Mucosa of gallbladder (tissue), 1 donor: Measurements from ENCODE around the gene FREM1. TPM values are rescaled to one million over a fixed set of nuclear protein-coding genes. Genes with fewer than 3 reads are reported as not detected.
A peak's percentile ranks its signal among the peaks of the same experiment; 100 is the strongest.

Source experiments
- DNase-seq: peaks from one replicate; pipeline ENCODE4 v3.0.0-alpha.2; 2020; ENCODE audit warnings: low spot score
- total RNA-seq: library from RNA; stranded (reverse); gene quantifications from one replicate; pipeline ENCODE4 v1.2.1, GENCODE V29; 2021
- donor health status: DM: no; HTN: no; CAD: no.

FREM1 gene
- total RNA-seq, 1 donor from 2014 or later: 8.2 TPM

- DNase-seq: no peak
Measured at GRCh38 chr9:14706530-14707140, 203.6 kb downstream of the FREM1 start.

DNA sequence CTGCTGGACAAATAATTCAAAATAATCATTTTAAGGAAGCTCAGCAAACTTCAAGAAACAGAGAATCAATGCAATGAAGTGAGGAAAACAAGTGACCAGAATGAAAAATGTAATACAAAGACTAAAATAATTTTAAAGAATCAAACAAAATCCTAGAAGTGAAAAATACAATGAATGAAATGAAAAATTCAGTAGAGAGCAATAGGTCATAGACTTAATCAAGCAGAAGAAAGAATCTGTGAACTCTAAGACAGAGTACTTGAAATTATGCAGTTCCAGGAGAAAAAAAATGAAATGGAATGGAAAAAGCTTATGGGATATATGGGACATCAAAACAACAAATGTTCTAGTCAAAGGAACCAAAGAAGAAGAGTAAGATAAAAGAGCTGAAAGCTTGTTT lies 205.1 kb downstream of the FREM1 start:
- no peak for DNase-seq

- no peak for DNase-seq
Measured at GRCh38 chr9:14704281-14704680, 205.9 kb downstream of the FREM1 start.

GRCh38 chr9:14702200-14702720 lies 208.0 kb downstream of the FREM1 start:
- no peak for DNase-seq

DNA sequence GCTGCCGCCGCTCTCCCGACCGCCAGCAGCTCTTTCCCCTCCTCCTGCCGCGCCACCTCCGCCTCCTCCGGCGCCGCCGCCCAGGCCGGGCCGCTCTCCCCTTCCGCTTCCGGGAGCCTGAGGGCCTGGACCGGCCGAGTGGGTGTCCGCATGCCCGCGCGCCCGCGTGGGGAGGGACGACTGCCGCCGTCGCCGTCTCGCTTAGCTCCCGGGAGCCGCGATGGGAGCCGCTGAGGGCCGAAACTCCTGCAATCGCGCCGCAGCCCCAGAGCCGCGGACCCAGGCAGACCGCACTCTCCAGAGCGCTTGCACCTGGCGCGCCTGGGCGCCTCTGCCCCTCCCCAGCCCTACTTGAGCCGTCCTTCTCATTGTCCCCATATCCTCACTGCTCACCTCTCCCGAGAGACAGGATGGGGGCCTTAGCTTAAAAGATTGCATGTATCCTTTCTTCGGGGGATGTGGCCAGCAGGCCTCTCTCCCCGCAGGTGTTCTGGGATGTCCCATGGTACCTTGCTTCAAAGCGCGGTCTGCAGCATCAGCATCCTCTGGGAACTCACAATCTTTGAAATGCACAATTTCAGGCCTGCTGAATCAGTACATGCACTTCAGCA lies 216.9 kb downstream of the FREM1 start, which contains the start of gene ZDHHC21:
Gene ZDHHC21 (minus strand): TSS at position 182 of the 611 bp plus-strand sequence. CDS start 19,092 bp downstream, outside the sequence.
- DNase-seq: peak; percentile 63

DNA sequence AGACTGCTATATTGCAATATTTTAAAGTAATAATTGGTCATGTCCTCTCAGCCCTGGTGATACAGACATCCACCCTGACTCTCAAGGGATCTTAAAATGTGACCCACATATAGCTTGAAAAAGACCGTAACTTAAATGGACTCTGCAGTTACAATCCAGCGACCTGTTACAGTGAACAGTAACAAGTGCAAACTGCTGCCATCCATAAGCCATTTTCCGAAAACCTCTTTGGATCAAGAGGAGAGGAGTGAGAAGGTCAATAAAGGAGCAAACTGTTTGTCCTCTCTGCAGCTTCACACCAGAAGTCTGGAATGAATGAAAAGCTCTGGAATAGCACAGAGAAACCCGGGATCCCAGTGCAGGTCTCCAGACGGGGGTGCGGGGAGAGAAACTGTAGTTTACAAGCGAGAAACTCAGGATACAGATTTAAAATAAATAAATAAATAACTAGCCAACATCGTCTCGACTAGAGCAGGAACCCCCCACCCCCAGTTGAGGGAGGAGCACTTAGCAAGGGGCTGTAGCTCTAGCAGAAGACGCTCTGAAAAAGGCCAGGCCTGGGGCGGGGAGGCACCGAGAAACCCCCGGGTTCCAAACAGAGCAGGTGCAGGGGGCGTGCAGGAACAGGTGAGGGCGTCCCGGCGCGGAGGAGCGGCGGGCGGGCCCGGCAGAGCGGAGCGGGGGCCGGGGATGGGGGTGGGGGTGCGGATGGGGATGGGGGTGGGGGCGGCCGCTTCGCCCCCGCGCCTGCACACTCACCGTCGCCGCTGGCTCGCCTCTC lies 217.6 kb downstream of the FREM1 start:
- peak; percentile 10 for DNase-seq

DNA sequence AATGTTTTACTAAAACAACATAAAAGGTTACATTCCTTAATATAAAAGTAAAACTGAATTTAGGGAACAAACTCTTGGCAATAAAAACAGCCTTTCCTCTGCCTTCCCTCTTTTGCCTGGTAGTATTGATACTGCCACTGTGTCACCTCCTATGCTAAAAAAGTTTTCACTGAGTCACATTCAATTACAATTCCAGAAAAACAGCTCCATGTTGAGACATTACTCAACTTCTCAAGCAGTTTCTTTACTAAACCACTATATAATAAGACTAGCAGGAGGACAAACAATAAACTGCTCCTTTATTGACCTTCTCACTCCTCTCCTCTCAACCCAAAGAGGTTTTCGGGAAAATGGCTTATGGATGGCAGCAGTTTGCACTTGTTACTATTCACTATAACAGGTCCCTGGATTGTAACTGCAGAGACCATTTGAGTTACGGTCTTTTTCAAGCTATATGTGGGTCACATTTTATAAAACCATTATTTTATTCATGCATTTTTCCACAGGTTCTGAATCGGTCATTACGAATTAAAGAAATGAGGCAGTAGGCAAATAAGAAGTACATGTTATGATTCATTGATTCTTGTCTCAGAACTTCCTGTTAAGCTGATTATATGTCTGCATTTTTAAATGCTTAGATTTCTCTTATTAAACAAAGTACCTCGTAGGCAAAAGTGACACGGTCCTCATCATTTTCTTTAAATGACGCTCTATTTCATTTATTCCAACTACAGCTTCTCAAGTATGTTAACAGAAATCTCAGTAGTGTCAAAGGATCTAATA lies 219.1 kb downstream of the FREM1 start:
- DNase-seq: no peak

GRCh38 chr9:14687042-14687719 lies 223.0 kb downstream of the FREM1 start:
- no peak for DNase-seq

- no peak for DNase-seq
Measured at GRCh38 chr9:14686168-14686567, 224.1 kb downstream of the FREM1 start.

Other genes starting within 250 kb of the FREM1 start
- gene ZDHHC21, start 217.0 kb downstream of the FREM1 start, total RNA-seq: 11.2 TPM
- not detected for gene CER1, start 187.7 kb downstream of the FREM1 start, total RNA-seq